Measurements from ENCODE around the gene CADM1.

The CADM1 gene

GRCh38 chr11:115504276-115505158, at the start of gene CADM1:
Gene CADM1, minus strand, starts transcription at chr11:115504415.
- DNase-seq, result peak; percentile 93

GRCh38 chr11:115552773-115553438, 48.7 kb upstream of the CADM1 start:
- DNase-seq, result no peak

- DNase-seq, result no peak
Observed at GRCh38 chr11:115552151-115552772, 48.0 kb upstream of the CADM1 start.

GRCh38 chr11:115550291-115551059, 46.3 kb upstream of the CADM1 start:
- DNase-seq, result no peak

- peak; percentile 57 for DNase-seq
Observed at GRCh38 chr11:115548878-115549528, 44.8 kb upstream of the CADM1 start.

- DNase-seq, result no peak
Observed at GRCh38 chr11:115545581-115546210, 41.5 kb upstream of the CADM1 start.

- DNase-seq, result no peak
Observed at GRCh38 chr11:115544422-115544948, 40.3 kb upstream of the CADM1 start.

- no peak for DNase-seq
Observed at GRCh38 chr11:115541518-115541917, 37.3 kb upstream of the CADM1 start.

GRCh38 chr11:115539844-115540243, 35.6 kb upstream of the CADM1 start:
- no peak for DNase-seq

GRCh38 chr11:115535781-115536180, 31.6 kb upstream of the CADM1 start:
- no peak for DNase-seq

- DNase-seq, result no peak
Observed at GRCh38 chr11:115530752-115531151, 26.5 kb upstream of the CADM1 start.

GRCh38 chr11:115528225-115528624, 24.0 kb upstream of the CADM1 start:
- no peak for DNase-seq

- DNase-seq, result no peak
Observed at GRCh38 chr11:115527534-115528125, 23.4 kb upstream of the CADM1 start.

- no peak for DNase-seq
Observed at GRCh38 chr11:115525531-115526006, 21.4 kb upstream of the CADM1 start.

- DNase-seq, result no peak
Observed at GRCh38 chr11:115524572-115524971, 20.4 kb upstream of the CADM1 start.

- DNase-seq, result no peak
Observed at GRCh38 chr11:115523727-115524399, 19.6 kb upstream of the CADM1 start.

GRCh38 chr11:115522302-115522701, 18.1 kb upstream of the CADM1 start:
- no peak for DNase-seq

GRCh38 chr11:115521825-115522224, 17.6 kb upstream of the CADM1 start:
- DNase-seq, result no peak

GRCh38 chr11:115518983-115519628, 14.9 kb upstream of the CADM1 start:
- DNase-seq, result no peak
